IPS-20b (cell line): ENCODE results near the gene TPGS1.
A peak's percentile ranks its signal among the peaks of the same experiment; 100 is the strongest.

Source experiments
- H3K27ac ChIP-seq: one replicate; pipeline ENCODE4 v1.5.1; 2013; ENCODE audit warnings: low read length
- H3K27me3 ChIP-seq: 2 replicates; pipeline ENCODE4 v1.6.1; 2013; ENCODE audit warnings: mild to moderate bottlenecking, low read length, inconsistent platforms; ENCODE audit not compliant: insufficient read depth
- H3K36me3 ChIP-seq: 2 replicates; pipeline ENCODE4 v1.6.1; 2013; ENCODE audit warnings: low read depth, mild to moderate bottlenecking, inconsistent platforms, low read length, moderate library complexity; ENCODE audit not compliant: insufficient read depth
- H3K4me1 ChIP-seq: 2 replicates; pipeline ENCODE4 v1.6.1; 2013; ENCODE audit warnings: mild to moderate bottlenecking, control low read depth, inconsistent platforms, low read length, moderate library complexity; ENCODE audit not compliant: insufficient read depth
- H3K4me3 ChIP-seq: 2 replicates; pipeline ENCODE4 v1.5.1; 2013; ENCODE audit warnings: mild to moderate bottlenecking, low read length, inconsistent platforms
- H3K9ac ChIP-seq: 2 replicates; pipeline ENCODE4 v1.6.1; 2013; ENCODE audit warnings: low read depth, mild to moderate bottlenecking, inconsistent platforms, low read length, moderate library complexity
- H3K9me3 ChIP-seq: 2 replicates; pipeline ENCODE4 v1.6.1; 2013; ENCODE audit warnings: mild to moderate bottlenecking, low read depth, low read length, inconsistent platforms; ENCODE audit not compliant: insufficient read depth

TPGS1 gene

DNA sequence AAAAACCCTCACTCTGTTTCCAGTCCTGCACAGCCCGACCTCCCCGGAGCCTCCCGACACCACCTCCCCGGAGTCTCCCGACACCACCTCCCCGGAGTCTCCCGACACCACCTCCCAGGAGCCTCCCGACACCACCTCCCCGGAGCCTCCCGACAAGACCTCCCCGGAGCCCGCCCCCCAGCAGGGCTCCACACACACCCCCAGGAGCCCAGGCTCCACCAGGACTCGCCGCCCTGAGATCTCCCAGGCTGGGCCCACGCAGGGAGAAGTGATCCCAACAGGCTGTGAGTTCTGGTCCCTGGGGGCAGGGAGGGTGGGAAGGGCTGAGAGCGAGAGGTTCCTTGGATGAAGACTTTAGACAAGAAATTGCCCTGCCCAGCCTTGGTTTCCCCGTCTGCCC lies 5.7 kb upstream of the TPGS1 start:
- peaks cover 33% of the 10 kb centered on the region for H3K27me3 ChIP-seq
- H3K9ac ChIP-seq, result no peak overlapping the region
- no peak overlapping the region for H3K27ac ChIP-seq
- H3K4me3 ChIP-seq, result no peak overlapping the region
- H3K4me1 ChIP-seq, result no peaks in the 10 kb centered on the region; the same call in 1 of the 2 replicates
- H3K9me3 ChIP-seq, result no peaks in the 10 kb centered on the region
- H3K36me3 ChIP-seq, result no peaks in the 10 kb centered on the region

GRCh38 chr19:504616-505015 lies 2.7 kb upstream of the TPGS1 start:
- Histone ChIP-seq H3K9me3 (no peaks in the 10 kb centered on the region), H3K27ac (no peak overlapping the region), H3K27me3 (peaks cover 9% of the 10 kb centered on the region), H3K36me3 (peaks cover 6% of the 10 kb centered on the region; the same call in 1 of the 2 replicates), H3K4me1 (no peaks in the 10 kb centered on the region; the same call in 1 of the 2 replicates), H3K9ac (no peak overlapping the region), H3K4me3 (no peak overlapping the region)

- peaks cover 9% of the 10 kb centered on the region; the same call in 1 of the 2 replicates for H3K27me3 ChIP-seq
- peaks cover 7% of the 10 kb centered on the region; the same call in 1 of the 2 replicates for H3K36me3 ChIP-seq
- no peaks in the 10 kb centered on the region for H3K9me3 ChIP-seq
- peaks cover 3% of the 10 kb centered on the region; the same call in 1 of the 2 replicates for H3K4me1 ChIP-seq
- peak overlapping the region; percentile 80 for H3K4me3 ChIP-seq
- peak overlapping the region; percentile 64 for H3K9ac ChIP-seq
- peak overlapping the region; percentile 89 for H3K27ac ChIP-seq
These were observed 652 bp upstream of the TPGS1 start for GRCh38 chr19:506404-507285.

- Histone ChIP-seq H3K9me3 (no peaks in the 10 kb centered on the region), H3K9ac (peak overlapping the region; percentile 64; the same call in 1 of the 2 replicates), H3K27ac (no peak overlapping the region), H3K36me3 (peaks cover 7% of the 10 kb centered on the region; the same call in 1 of the 2 replicates), H3K4me3 (peak overlapping the region; percentile 80), H3K27me3 (peaks cover 27% of the 10 kb centered on the region), H3K4me1 (peaks cover 3% of the 10 kb centered on the region; the same call in 1 of the 2 replicates)
These were observed 1.2 kb downstream of the TPGS1 start for GRCh38 chr19:508204-509150.

- H3K9ac ChIP-seq, result no peak overlapping the region
- H3K27ac ChIP-seq, result no peak overlapping the region
- H3K9me3 ChIP-seq, result no peaks in the 10 kb centered on the region
- peaks cover 15% of the 10 kb centered on the region; the same call in 1 of the 2 replicates for H3K36me3 ChIP-seq
- H3K27me3 ChIP-seq, result peaks cover 38% of the 10 kb centered on the region
- peak overlapping the region; percentile 55; the same call in 1 of the 2 replicates for H3K4me3 ChIP-seq
- H3K4me1 ChIP-seq, result peaks cover 3% of the 10 kb centered on the region; the same call in 1 of the 2 replicates
These were observed 3.4 kb downstream of the TPGS1 start for GRCh38 chr19:510606-511100.

GRCh38 chr19:511101-511851 lies 4.0 kb downstream of the TPGS1 start:
- Histone ChIP-seq H3K27me3 (peaks cover 38% of the 10 kb centered on the region), H3K9me3 (no peaks in the 10 kb centered on the region), H3K27ac (no peak overlapping the region), H3K9ac (no peak overlapping the region), H3K4me1 (peaks cover 3% of the 10 kb centered on the region; the same call in 1 of the 2 replicates), H3K36me3 (peaks cover 15% of the 10 kb centered on the region; the same call in 1 of the 2 replicates), H3K4me3 (peak overlapping the region; percentile 55)

GRCh38 chr19:512547-513365 lies 5.5 kb downstream of the TPGS1 start:
- Histone ChIP-seq H3K36me3 (peaks cover 15% of the 10 kb centered on the region; the same call in 1 of the 2 replicates), H3K4me3 (peak overlapping the region; percentile 33; the same call in 1 of the 2 replicates), H3K27me3 (peaks cover 38% of the 10 kb centered on the region), H3K9me3 (no peaks in the 10 kb centered on the region), H3K9ac (no peak overlapping the region), H3K4me1 (peaks cover 3% of the 10 kb centered on the region; the same call in 1 of the 2 replicates), H3K27ac (no peak overlapping the region)

DNA sequence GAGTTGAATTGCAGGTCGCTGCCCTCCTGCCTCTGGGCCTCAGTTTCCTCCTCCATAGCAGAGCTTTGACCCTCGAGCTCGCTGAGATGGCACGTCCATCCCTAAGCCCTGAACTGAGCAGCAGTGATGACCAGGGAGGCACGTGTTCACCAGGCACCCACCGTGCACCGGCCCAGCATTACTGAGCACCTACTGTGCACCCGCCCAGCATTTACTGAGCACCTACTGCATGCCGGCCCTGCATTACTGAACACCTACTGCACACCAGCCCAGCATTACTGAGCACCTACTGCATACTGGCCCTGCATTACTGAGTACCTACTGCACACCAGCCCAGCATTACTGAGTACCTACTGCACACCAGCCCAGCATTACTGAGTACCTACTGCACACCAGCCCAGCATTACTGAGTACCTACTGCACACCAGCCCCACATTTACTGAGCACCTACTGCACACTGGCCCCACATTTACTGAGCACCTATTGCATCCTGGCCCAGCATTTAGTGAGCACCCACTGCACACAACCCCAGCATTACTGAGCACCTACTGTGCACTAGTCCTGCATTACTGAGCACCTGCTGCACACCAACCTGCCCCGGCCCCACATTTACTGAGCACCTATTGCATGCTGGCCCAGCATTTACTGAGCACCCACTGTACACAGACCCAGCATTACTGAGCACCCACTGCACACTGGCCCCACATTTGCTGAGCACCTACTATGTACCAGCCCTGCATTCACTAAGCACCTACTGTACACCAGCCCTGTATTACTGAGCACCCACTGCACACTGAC lies 6.3 kb downstream of the TPGS1 start:
- H3K4me3 ChIP-seq, result no peak overlapping the region
- no peak overlapping the region for H3K9ac ChIP-seq
- peaks cover 3% of the 10 kb centered on the region; the same call in 1 of the 2 replicates for H3K4me1 ChIP-seq
- H3K27me3 ChIP-seq, result peaks cover 38% of the 10 kb centered on the region
- H3K36me3 ChIP-seq, result peaks cover 15% of the 10 kb centered on the region; the same call in 1 of the 2 replicates
- H3K27ac ChIP-seq, result no peak overlapping the region
- H3K9me3 ChIP-seq, result no peaks in the 10 kb centered on the region

DNA sequence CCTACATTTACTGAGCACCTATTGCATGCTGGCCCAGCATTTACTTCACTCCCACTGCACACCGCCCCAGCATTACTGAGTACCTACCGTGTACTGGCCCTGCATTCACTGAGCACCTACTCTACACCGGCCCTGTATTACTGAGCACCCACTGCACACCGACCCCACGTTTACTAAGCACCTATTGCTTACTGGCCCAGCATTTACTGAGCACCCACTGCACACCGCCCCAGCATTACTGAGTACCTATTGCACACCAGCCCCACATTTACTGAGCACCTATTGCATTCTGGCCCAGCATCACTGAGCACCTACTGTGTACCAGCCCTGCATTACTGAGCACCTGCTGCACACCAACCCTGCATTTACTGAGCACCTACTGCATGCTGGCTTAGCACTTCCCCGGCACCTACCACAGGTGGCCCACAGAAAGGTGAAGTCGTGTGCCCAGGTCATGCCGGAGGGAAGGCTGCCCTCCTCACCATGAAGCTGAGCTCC lies 6.9 kb downstream of the TPGS1 start:
- H3K36me3 ChIP-seq, result peaks cover 13% of the 10 kb centered on the region; the same call in 1 of the 2 replicates
- H3K4me1 ChIP-seq, result peaks cover 3% of the 10 kb centered on the region; the same call in 1 of the 2 replicates
- H3K9ac ChIP-seq, result no peak overlapping the region
- H3K27ac ChIP-seq, result no peak overlapping the region
- H3K27me3 ChIP-seq, result peaks cover 39% of the 10 kb centered on the region
- no peak overlapping the region for H3K4me3 ChIP-seq
- H3K9me3 ChIP-seq, result no peaks in the 10 kb centered on the region
